Body of pancreas (tissue), 4 donors: ENCODE results near the gene TESK2. TPM values are rescaled to one million over a fixed set of nuclear protein-coding genes. Genes with fewer than 3 reads are reported as not detected.

Experiments used
- ATAC-seq: fragments of 150-250 bp; one replicate; pipeline ENCODE4 v1.9.1; 2016
- DNase-seq, 4 donors: peaks; one replicate each; pipeline ENCODE4 v3.0.0-alpha.2; 2019
- H3K27ac ChIP-seq, 4 donors: fragments of 200-600 bp; sonication (generic); 1 replicate in 3 of 4; 2 replicates in 1 of 4; pipeline versions ENCODE4 v1.5.1 to v1.6.1; 2016 to 2019; ENCODE audit warnings: mild to moderate bottlenecking in 1 of 4, mixed read lengths in 1 of 4, moderate library complexity in 1 of 4
- H3K27me3 ChIP-seq, 2 donors: fragments of 200-600 bp; sonication (generic); one replicate each; pipeline ENCODE4 v1.6.0; 2016; ENCODE audit warnings: mild to moderate bottlenecking in 1 of 2
- H3K36me3 ChIP-seq, 2 donors: fragments of 200-600 bp; sonication (generic); replicated peaks in 1 of 2; 2 replicates each; pipeline ENCODE4 v1.5.1; 2016; ENCODE audit warnings: low read depth in 2 of 2; ENCODE audit not compliant: insufficient read depth in 1 of 2
- H3K4me1 ChIP-seq: fragments of 200-600 bp; sonication (generic); one replicate; pipeline ENCODE4 v1.6.0; 2016
- H3K4me3 ChIP-seq, 2 donors: fragments of 200-600 bp; sonication (generic); 1 replicate in 1 of 2; 2 replicates in 1 of 2; pipeline ENCODE4 v1.5.1; 2016 to 2019
- H3K9me3 ChIP-seq, 3 donors: fragments of 200-600 bp; sonication (generic); 1 replicate in 2 of 3; 2 replicates in 1 of 3; pipeline ENCODE4 v1.5.1; 2016
- POLR2A ChIP-seq, 3 donors: fragments of 450-650 bp; IDR thresholded peaks; one replicate each; pipeline ENCODE4 v1.6.1; 2016; ENCODE audit warnings: antibody characterized with exemption in 3 of 3, mild to moderate bottlenecking in 2 of 3
- WGBS, 2 donors: methylation state at CpG; one replicate each; pipeline ENCODE4 v1.1.5; 2017; 5-methylcytosine and 5-hydroxymethylcytosine counted together
- intact Hi-C: fragments of 100-400 bp; cut with DNase I; formaldehyde crosslinking; loops from one replicate; pipeline ENCODE4 v1.15.1; 2023
- total RNA-seq, 2 donors: library from RNA; depleted of rRNA; stranded (reverse); fragments of >200 nt; gene quantifications; one replicate each; pipeline ENCODE4 v1.1.0, GENCODE V29; 2016
- TF ChIP-seq, protein P1 (sequence below), 7 experiments: fragments of 450-650 bp in 4 of 7; fragments of 200-600 bp in 3 of 7; sonication (generic) in 3 of 7; IDR thresholded peaks; one replicate each; pipeline ENCODE4 v1.5.1; 2016 to 2019; ENCODE audit warnings: antibody characterized with exemption in 7 of 7

TESK2 gene
- total RNA-seq, 2 donors from 2014 or later, result 0.33 to 3.6 TPM

DNA sequence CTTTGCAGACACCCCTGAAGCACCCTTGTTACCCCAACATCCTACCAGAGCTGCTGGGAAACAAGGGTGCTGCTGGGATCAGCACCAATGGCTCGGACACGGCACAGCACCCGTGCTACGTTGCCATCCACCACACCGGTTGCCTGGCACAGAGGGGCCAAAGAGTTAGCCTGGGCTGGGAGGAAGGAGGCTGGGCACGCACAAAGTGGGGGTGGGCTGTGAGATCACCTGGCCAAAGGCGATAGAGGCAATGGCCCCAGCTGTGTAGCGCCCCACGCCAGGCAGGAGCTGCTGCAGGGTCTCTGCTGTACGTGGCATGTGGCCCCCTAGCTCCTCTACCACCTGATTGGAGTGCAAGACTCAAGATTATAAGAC lies 158.6 kb downstream of the TESK2 start:
- WGBS, 2 donors, result 94 to 100% methylated on average over 5 to 10 of the region's 10 CpGs
- TF ChIP-seq, protein P1, sequence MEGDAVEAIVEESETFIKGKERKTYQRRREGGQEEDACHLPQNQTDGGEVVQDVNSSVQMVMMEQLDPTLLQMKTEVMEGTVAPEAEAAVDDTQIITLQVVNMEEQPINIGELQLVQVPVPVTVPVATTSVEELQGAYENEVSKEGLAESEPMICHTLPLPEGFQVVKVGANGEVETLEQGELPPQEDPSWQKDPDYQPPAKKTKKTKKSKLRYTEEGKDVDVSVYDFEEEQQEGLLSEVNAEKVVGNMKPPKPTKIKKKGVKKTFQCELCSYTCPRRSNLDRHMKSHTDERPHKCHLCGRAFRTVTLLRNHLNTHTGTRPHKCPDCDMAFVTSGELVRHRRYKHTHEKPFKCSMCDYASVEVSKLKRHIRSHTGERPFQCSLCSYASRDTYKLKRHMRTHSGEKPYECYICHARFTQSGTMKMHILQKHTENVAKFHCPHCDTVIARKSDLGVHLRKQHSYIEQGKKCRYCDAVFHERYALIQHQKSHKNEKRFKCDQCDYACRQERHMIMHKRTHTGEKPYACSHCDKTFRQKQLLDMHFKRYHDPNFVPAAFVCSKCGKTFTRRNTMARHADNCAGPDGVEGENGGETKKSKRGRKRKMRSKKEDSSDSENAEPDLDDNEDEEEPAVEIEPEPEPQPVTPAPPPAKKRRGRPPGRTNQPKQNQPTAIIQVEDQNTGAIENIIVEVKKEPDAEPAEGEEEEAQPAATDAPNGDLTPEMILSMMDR (IDR thresholded peaks at IDR 0.05), result no peak
- TF ChIP-seq POLR2A (IDR thresholded peaks at IDR 0.05), result no peak
- intact Hi-C loops, result no loop called here
- Histone ChIP-seq H3K9me3 (no peaks in the 10 kb centered on the region), H3K27ac (no peak overlapping the region), H3K27me3 (no peaks in the 10 kb centered on the region), H3K4me3 (no peak overlapping the region), H3K4me1 (peaks cover 8% of the 10 kb centered on the region), H3K36me3 (no peaks in the 10 kb centered on the region)
- ATAC-seq (no peak), DNase-seq (no peak)

DNA sequence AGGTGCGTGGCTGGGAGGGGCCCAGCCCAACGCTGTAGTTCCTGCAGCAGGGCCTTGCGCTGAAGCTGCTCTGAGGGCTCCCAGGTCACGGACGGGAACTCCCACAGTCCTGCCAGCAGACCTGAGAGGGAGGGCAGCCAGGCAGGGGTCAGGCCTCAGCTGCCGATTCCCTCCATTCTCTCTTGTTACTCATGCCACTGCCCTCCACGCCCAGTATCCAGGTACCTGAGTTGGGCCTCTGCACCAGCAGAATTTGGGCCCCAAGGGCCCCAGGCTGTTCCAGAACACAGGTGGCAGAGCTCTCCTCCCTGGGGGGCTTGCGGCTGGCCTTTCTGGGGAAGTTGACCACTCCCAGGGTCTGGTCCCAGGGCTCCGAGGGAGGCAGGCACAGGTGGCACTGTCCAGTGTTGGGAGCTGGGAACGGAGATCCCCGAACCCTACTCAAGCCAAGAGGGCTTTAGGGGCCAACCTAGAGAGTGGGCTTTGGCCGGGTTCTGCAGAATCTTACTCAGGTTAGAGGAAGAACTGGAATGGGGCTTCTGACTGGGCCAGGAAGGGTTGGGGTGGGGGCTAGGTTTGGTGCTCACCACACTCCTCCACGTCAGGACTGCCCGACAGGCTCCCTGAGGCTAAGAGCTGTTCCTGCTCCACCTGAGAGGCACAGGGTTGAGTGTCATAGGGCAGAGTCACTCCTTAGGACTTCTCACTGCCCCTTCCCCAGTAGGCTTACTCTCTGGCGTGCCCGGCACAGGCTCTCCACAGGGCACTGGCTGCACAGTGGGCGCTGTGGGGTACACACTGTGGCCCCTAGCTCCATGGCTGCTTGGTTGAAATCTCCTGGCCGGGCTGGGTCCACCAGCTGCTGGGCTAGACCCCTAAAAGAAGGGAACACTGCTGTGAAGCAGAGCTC lies 159.3 kb downstream of the TESK2 start:
- H3K27ac ChIP-seq, result no peak overlapping the region
- no peaks in the 10 kb centered on the region for H3K9me3 ChIP-seq
- H3K4me1 ChIP-seq, result peaks cover 15% of the 10 kb centered on the region
- H3K36me3 ChIP-seq, result no peaks in the 10 kb centered on the region
- intact Hi-C loops, result no loop called here
- no peaks in the 10 kb centered on the region for H3K27me3 ChIP-seq
- no peak overlapping the region for H3K4me3 ChIP-seq
- 91 to 97% methylated on average over 6 to 18 of the region's 18 CpGs for WGBS, 2 donors
- TF ChIP-seq, protein P1 (IDR thresholded peaks at IDR 0.05), result no peak
- TF ChIP-seq POLR2A (IDR thresholded peaks at IDR 0.05), result no peak
- ATAC-seq, result no peak
- no peak for DNase-seq

GRCh38 chr1:45329445-45329844 lies 161.5 kb downstream of the TESK2 start:
- Histone ChIP-seq H3K27me3 (no peaks in the 10 kb centered on the region), H3K9me3 (no peaks in the 10 kb centered on the region), H3K4me3 (no peak overlapping the region), H3K36me3 (no peaks in the 10 kb centered on the region), H3K4me1 (peaks cover 16% of the 10 kb centered on the region), H3K27ac (no peak overlapping the region)
- WGBS, 2 donors, result 72 to 80% methylated on average over 4 of the region's 4 CpGs
- intact Hi-C loops, result no loop called here
- TF ChIP-seq, protein P1 (IDR thresholded peaks at IDR 0.05), result no peak
- ATAC-seq (no peak), DNase-seq (no peak)

DNA sequence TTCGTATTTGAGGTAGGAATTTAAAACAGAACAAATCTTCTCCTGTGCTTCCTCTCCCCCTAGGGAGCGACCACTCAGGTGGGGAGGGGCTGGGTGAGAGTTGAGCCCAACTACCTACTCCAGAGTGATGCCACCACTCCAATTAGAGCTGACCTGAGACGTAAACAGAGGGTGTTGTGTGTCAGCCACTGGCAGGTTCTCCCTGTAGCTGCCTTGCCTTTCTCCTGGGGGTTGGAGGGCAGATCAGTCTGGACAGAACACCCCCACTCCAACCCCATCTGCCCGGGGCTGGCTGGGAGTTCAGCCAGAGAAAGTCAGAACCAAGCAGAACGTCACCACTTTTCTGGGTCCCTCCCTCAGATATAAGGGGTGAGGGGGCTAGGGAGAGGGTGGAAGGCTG lies 162.3 kb downstream of the TESK2 start:
- Histone ChIP-seq H3K4me3 (no peak overlapping the region), H3K27me3 (no peaks in the 10 kb centered on the region), H3K4me1 (peaks cover 16% of the 10 kb centered on the region), H3K36me3 (no peaks in the 10 kb centered on the region), H3K27ac (no peak overlapping the region), H3K9me3 (no peaks in the 10 kb centered on the region)
- 70 to 87% methylated on average over 5 of the region's 5 CpGs for WGBS, 2 donors
- ATAC-seq (no peak), DNase-seq (no peak)
- TF ChIP-seq, protein P1 (IDR thresholded peaks at IDR 0.05), result no peak
- no peak for TF ChIP-seq POLR2A (IDR thresholded peaks at IDR 0.05)
- intact Hi-C loops, result no loop called here
